GM10248 (cell line): ENCODE results near the gene DOCK9.

Experiments
- CTCF ChIA-PET: fragments of 300-600 bp; sonication (Branson Sonifier 250); formaldehyde crosslinking; extraction: SDS; loops from one replicate; lab custom pipeline; 2021; ENCODE audit warnings: antibody characterized with exemption; lab: Yijun Ruan, JAX
- POLR2A ChIA-PET: fragments of 350-650 bp; sonication (Branson Sonifier 250); formaldehyde crosslinking; extraction: SDS; loops from one replicate; lab custom pipeline; 2020; ENCODE audit warnings: antibody characterized with exemption; lab: Yijun Ruan, JAX
- DNase-seq: peaks from one replicate; pipeline ENCODE4 v3.0.0; 2012; ENCODE audit errors: extremely low spot score
- TF ChIP-seq, protein P1 (sequence below): IDR thresholded peaks from 2 replicates; pipeline ENCODE4 v1.5.1; 2012; ENCODE audit warnings: mild to moderate bottlenecking, low read depth; ENCODE audit errors: extremely low read depth, missing control alignments, control extremely low read depth

DOCK9 gene

DNA sequence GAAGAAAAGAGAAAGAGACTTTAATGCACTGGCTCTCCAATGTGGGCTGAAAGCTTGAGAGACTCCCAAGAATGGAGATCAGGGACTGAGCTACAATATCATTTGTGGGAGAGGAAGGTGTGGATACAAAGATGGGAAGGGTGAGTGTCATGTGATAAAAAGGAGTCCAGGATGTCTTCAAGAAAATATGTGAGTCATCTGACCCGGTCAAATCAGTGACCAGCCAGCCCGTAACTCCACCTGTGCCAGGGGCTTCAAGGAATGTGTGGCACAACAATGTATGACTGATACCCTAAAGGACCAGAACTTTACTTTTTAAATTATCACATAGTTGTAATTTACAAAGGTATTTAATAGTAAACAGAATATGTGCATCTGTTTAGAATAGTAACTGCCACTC, 97.2 kb downstream of the DOCK9 start:
- no peak for DNase-seq
- TF ChIP-seq, protein P1, sequence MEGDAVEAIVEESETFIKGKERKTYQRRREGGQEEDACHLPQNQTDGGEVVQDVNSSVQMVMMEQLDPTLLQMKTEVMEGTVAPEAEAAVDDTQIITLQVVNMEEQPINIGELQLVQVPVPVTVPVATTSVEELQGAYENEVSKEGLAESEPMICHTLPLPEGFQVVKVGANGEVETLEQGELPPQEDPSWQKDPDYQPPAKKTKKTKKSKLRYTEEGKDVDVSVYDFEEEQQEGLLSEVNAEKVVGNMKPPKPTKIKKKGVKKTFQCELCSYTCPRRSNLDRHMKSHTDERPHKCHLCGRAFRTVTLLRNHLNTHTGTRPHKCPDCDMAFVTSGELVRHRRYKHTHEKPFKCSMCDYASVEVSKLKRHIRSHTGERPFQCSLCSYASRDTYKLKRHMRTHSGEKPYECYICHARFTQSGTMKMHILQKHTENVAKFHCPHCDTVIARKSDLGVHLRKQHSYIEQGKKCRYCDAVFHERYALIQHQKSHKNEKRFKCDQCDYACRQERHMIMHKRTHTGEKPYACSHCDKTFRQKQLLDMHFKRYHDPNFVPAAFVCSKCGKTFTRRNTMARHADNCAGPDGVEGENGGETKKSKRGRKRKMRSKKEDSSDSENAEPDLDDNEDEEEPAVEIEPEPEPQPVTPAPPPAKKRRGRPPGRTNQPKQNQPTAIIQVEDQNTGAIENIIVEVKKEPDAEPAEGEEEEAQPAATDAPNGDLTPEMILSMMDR = no peak
- ChIA-PET POLR2A (no interaction called here), CTCF (no interaction called here)

DNA sequence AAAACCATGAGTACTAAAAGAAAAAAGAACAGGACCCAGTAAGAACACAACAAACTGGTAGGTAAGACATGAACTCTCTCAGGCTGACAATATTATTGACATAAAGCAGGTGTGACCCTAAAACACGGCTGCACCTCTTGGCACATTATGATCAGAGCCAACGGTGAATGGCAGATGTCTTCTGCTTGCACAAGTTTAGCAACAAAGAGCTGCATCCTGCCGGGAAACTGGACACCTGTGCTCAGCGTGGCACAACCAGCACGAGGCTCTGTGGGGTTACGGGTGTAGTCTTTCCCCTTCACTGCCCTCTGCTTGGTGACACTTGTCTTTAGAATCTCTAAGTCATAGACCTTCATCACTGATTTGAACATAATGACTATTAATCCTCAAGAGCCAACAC, 97.9 kb downstream of the DOCK9 start:
- ChIA-PET CTCF (interaction anchor here (1.0 to 2.1 kb wide), 2 partner anchors 10 to 42 kb away, joined by 3 to 11 read pairs; no protein-coding TSS in a partner anchor), POLR2A (no interaction called here)
- no peak for DNase-seq
- TF ChIP-seq, protein P1 = no peak

DNA sequence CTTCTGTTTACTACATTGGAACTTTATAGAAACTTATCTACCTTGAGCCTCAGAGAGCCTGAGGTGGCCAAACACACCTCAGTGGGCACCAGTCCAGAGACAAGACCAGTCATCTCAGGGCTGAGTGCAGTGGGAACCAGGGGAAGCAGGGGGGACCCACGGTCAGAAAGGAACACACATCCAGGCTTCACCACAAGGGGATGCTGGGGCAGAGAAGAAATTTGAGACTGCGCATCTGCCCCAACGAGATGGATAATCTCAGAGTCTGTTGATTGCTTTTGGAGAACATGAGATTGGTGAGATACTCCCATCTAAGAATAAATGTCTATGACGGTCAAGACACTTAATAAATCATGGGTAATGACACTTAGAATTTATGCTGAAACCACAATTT, 98.7 kb downstream of the DOCK9 start:
- ChIA-PET POLR2A (no interaction called here), CTCF (interaction anchor here (1.0 to 2.1 kb wide), 2 partner anchors 10 to 41 kb away, joined by 3 to 11 read pairs; no protein-coding TSS in a partner anchor)
- no peak for DNase-seq
- TF ChIP-seq, protein P1 = no peak

DNA sequence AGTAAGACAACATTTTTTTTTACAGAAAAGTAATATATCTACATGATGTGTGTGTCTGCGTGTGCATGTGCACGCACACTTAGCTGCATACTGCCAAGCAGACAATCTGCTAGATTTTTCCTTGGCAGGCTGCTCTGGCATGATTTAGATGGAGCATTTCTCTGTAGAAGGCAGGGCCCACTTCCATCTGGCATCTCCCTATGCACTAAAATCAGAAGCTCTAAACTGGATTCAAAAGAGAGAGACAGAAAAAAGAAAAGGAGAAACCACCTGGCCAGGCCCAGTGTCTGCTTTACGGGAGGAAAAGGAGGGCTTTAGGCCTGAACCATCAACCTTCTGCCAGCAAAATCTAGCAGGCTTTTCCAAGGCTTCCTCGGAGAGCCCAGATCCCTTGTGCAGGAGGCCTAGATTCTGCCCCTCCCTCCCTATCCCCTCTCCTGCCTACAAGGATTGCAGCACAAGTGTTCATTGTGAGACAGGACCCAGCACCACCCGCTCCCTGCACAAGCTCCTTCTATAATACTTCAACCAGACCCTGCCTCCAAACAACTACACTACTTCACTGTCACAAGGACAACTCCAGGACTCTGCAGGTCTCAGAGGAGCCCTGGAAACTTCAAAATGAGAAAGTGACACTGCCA, 99.3 kb downstream of the DOCK9 start:
- CTCF ChIA-PET = interaction anchor here (0.7 to 2.1 kb wide), 3 partner anchors 9 to 36 kb away, joined by 3 to 11 read pairs (median 4); no protein-coding TSS in a partner anchor

DNA sequence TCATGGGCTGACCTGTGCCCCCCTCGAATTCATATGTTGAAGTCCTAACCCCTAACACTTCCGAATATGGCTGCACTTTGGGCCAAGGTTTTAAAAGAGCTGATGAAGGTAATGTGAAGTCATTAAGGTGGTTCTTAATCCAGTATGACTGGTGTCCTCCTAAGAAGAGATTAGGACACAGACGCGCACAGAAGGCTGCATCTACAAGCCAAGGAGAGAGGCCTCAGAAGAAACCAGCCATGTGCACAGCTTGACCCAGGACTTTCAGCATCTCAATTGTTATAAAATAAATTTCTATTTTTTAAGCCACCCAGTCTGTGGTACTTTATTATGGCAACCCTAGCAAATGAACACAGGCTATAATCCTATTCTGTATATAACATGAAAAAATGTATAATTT, 99.9 kb downstream of the DOCK9 start:
- ChIA-PET POLR2A (no interaction called here), CTCF (interaction anchor here (1.7 to 2.1 kb wide), 2 partner anchors 8 to 35 kb away, joined by 4 to 11 read pairs; no protein-coding TSS in a partner anchor)
- DNase-seq = no peak
- TF ChIP-seq, protein P1 = no peak

More for the DNA sequence above, 99.3 kb downstream of the DOCK9 start:
- no peak for DNase-seq
- TF ChIP-seq, protein P1 = no peak
- POLR2A ChIA-PET = no interaction called here

DNA sequence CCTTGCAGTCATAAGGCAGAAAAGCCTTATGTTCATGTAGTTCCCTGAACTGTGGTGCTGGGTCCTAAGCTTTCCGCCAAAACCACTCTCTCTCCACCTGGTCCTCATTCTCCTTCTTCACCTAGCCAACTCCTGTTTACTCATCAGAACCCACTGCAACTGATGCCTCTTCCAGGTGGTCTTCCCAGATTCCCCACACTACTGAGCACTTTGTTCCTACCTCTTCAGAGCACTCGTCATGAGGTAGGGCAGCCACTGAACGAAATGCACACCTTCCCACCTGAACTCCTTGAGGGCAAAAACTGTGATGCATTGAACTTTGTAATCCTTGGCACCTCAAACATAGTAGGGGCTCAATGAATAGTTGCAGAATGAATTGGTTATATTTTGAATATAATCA, 100.4 kb downstream of the DOCK9 start:
- TF ChIP-seq, protein P1 = no peak
- ChIA-PET POLR2A (no interaction called here), CTCF (interaction anchor here (1.5 to 1.7 kb wide), 2 partner anchors 18 to 34 kb away, joined by 3 to 4 read pairs; no protein-coding TSS in a partner anchor)

More for the DNA sequence above, 100.4 kb downstream of the DOCK9 start:
- no peak for DNase-seq
